Kidney (tissue), 14 donors: ENCODE measurements around the gene PPP4R1. TPM values are rescaled to one million over a fixed set of nuclear protein-coding genes. Genes with fewer than 3 reads are reported as not detected.

Experiments used
- DNase-seq, 5 donors: peaks; one replicate each; pipeline ENCODE4 v3.0.0-alpha.2; 2013 to 2020
- FAIRE-seq: peaks from 2 replicates; lab custom pipeline; 2012; peaks lifted over from hg19 to GRCh38; lab: Jason Lieb, UNC
- H3K27ac ChIP-seq, 2 donors: one replicate each; pipeline ENCODE4 v1.7.0; 2013; ENCODE audit warnings: low read depth in 2 of 2, low read length in 2 of 2, inconsistent platforms in 1 of 2
- H3K27me3 ChIP-seq: one replicate; pipeline ENCODE4 v1.7.1; 2013; ENCODE audit warnings: low read length, inconsistent platforms; ENCODE audit not compliant: control insufficient read depth, insufficient read depth
- H3K36me3 ChIP-seq, 3 donors: one replicate each; pipeline versions ENCODE4 v1.7.0 to v1.7.1; 2013; ENCODE audit warnings: low read length in 3 of 3, control low read depth in 1 of 3, inconsistent platforms in 1 of 3; ENCODE audit not compliant: insufficient read depth in 3 of 3, control insufficient read depth in 2 of 3
- H3K4me1 ChIP-seq, 3 donors: one replicate each; pipeline versions ENCODE4 v1.7.0 to v1.7.1; 2013; ENCODE audit warnings: low read length in 3 of 3, inconsistent platforms in 1 of 3, low read depth in 1 of 3; ENCODE audit not compliant: control insufficient read depth in 2 of 3, insufficient read depth in 2 of 3
- H3K4me3 ChIP-seq, 3 donors: one replicate each; pipeline versions ENCODE4 v1.7.0 to v1.8.1; 2013; ENCODE audit warnings: low read length in 3 of 3, control low read depth in 1 of 3, inconsistent platforms in 1 of 3
- H3K9ac ChIP-seq, 3 donors: one replicate each; pipeline versions ENCODE4 v1.7.0 to v1.7.1; 2013; ENCODE audit warnings: low read length in 3 of 3, control low read depth in 1 of 3, inconsistent platforms in 1 of 3
- H3K9me3 ChIP-seq, 3 donors: one replicate each; pipeline versions ENCODE4 v1.7.0 to v1.7.1; 2013; ENCODE audit warnings: low read length in 3 of 3, control low read depth in 1 of 3, inconsistent platforms in 1 of 3; ENCODE audit not compliant: control insufficient read depth in 2 of 3, insufficient read depth in 1 of 3
- CTCF ChIP-seq: IDR thresholded peaks from 3 replicates; pipeline ENCODE4 v1.5.1; 2012; ENCODE audit warnings: mild to moderate bottlenecking, moderate library complexity, borderline replicate concordance; ENCODE audit not compliant: insufficient read depth; ENCODE audit errors: extremely low read depth
- intact Hi-C: fragments of 100-400 bp; cut with DNase I; formaldehyde crosslinking; loops from one replicate; pipeline ENCODE4 v1.11.1; 2022
- polyA plus RNA-seq: library from polyadenylated mRNA; stranded (reverse); fragments of 350-450 nt; fragmentation: Illumina TruSeq; extraction: RNeasy Lipid Tissue Mini Kit (QIAGEN cat#74804); gene quantifications from one replicate; pipeline ENCODE4 v1.2.3, GENCODE V29; 2014; ENCODE audit warnings: low read depth, low replicate concordance; ENCODE audit not compliant: insufficient read depth
- total RNA-seq: library from RNA; stranded (reverse); fragmentation: NEBNext Ultra II Directional; extraction: Animal tissue kit (Norgen Biotek cat#: 25700); gene quantifications from one replicate; pipeline ENCODE4 v1.2.1, GENCODE V29; 2021
- donor health status: control.
- donor health status: control.
- donor health status: control.
- donor health status: control.
- donor health status: control.
- donor health status: DM: yes; HTN: yes; CAD: no.
- donor health status: Normal renal cell carcinoma (clear cell type).

Gene PPP4R1
- total and polyA plus RNA-seq, 2 donors from 2014 or later = 23.9 to 122 TPM

- intact Hi-C loops = no loop called here
- peaks cover 6 to 21% (median 7%) of the 10 kb centered on the region in 3 donors for H3K36me3 ChIP-seq
- FAIRE-seq = no peak
Measured at GRCh38 chr18:9565407-9565806, 49.0 kb downstream of the PPP4R1 start.

GRCh38 chr18:9563331-9563730 is 51.0 kb downstream of the PPP4R1 start:
- H3K27me3 ChIP-seq = no peaks in the 10 kb centered on the region
- intact Hi-C loops = no loop called here
- FAIRE-seq (no peak), DNase-seq (no peak)
- no peak overlapping the region for H3K4me3 ChIP-seq
- no peak for TF ChIP-seq CTCF
- no peak overlapping the region for H3K27ac ChIP-seq
- H3K36me3 ChIP-seq = peaks cover 8 to 26% (median 11%) of the 10 kb centered on the region in 3 donors
- H3K9ac ChIP-seq = no peak overlapping the region
- H3K4me1 ChIP-seq = no peaks in the 10 kb centered on the region
- H3K9me3 ChIP-seq = no peaks in the 10 kb centered on the region

More at GRCh38 chr18:9565407-9565806, 49.0 kb downstream of the PPP4R1 start:
- Histone ChIP-seq H3K4me1 (no peaks in the 10 kb centered on the region), H3K4me3 (no peak overlapping the region), H3K9ac (no peak overlapping the region), H3K27me3 (no peaks in the 10 kb centered on the region), H3K27ac (no peak overlapping the region), H3K9me3 (no peaks in the 10 kb centered on the region)
- TF ChIP-seq CTCF = no peak
- DNase-seq = no peak

DNA sequence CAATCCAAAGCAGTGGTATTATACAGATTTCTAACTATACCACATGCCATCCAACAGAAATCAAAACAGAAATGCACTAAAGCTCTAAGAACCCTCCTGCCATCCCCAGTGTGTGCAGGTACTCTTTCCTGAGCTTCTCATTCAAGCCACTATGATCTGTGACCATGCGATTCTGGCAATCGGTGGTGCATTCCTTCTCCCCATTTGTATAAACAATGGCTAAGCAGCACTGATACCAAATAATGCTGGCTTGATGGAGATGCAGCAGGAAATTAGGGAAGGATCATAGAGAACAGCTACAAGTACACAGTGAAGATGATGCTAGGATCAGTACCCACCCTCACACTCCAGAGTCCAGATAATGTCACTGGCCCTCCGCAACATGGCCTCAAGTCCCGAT is 51.8 kb downstream of the PPP4R1 start:
- FAIRE-seq (no peak), DNase-seq (no peak)
- Histone ChIP-seq H3K27me3 (no peaks in the 10 kb centered on the region), H3K9ac (no peak overlapping the region), H3K4me1 (no peaks in the 10 kb centered on the region), H3K9me3 (no peaks in the 10 kb centered on the region), H3K36me3 (peaks cover 8 to 30% (median 11%) of the 10 kb centered on the region in 3 donors), H3K4me3 (no peak overlapping the region), H3K27ac (no peak overlapping the region)
- intact Hi-C loops = no loop called here
- no peak for TF ChIP-seq CTCF

DNA sequence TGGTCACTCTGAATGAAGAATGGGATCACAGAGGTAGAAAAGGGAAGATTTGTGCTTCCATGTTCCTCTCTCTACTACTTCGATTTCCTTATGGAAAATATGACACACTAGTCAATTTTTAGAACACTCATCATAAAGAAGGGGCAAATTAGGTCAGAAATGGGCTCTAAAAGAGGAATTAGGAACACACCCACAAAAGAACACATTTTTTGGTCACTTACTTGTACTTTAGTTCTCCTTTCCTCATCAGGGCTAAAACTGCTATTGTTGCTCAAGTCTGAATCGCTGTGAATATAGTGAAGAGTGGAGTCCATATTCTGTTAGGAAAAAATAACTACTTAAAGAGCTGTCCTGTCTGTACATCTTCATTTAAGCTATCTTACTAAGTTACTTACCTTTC is 52.6 kb downstream of the PPP4R1 start:
- intact Hi-C loops = no loop called here
- no peaks in the 10 kb centered on the region for H3K9me3 ChIP-seq
- H3K4me3 ChIP-seq = no peak overlapping the region
- H3K27ac ChIP-seq = no peak overlapping the region
- no peak for TF ChIP-seq CTCF
- peaks cover 9 to 38% (median 11%) of the 10 kb centered on the region in 3 donors for H3K36me3 ChIP-seq
- no peaks in the 10 kb centered on the region for H3K27me3 ChIP-seq
- no peak overlapping the region for H3K9ac ChIP-seq
- no peak for DNase-seq
- no peaks in the 10 kb centered on the region for H3K4me1 ChIP-seq
- no peak for FAIRE-seq
